HepG2 (cell line): ENCODE results near the gene ODAM. TPM values are rescaled to one million over a fixed set of nuclear protein-coding genes. Genes with fewer than 3 reads are reported as not detected.
A peak's percentile ranks its signal among the peaks of the same experiment; 100 is the strongest.

Experiments used
- CBX5 ChIP-seq: sonication (generic); formaldehyde crosslinking; IDR thresholded peaks from 2 replicates; pipeline ENCODE4 v1.4.0; 2020; ENCODE audit warnings: missing genetic modification reagents, borderline replicate concordance
- CREB3 ChIP-seq: sonication (generic); formaldehyde crosslinking; IDR thresholded peaks from 2 replicates; pipeline ENCODE4 v1.5.0; 2020; ENCODE audit warnings: missing genetic modification reagents
- GZF1 ChIP-seq: sonication (generic); formaldehyde crosslinking; IDR thresholded peaks from 2 replicates; pipeline ENCODE4 v1.5.1; 2020; ENCODE audit warnings: mild to moderate bottlenecking, missing genetic modification reagents
- IRF2 ChIP-seq: IDR thresholded peaks from 2 replicates; pipeline ENCODE4 v1.6.1; 2018; ENCODE audit warnings: missing genetic modification reagents, missing compliant biosample characterization
- LBX2 ChIP-seq: sonication (generic); formaldehyde crosslinking; IDR thresholded peaks from 2 replicates; pipeline ENCODE4 v1.5.0; 2020; ENCODE audit warnings: missing genetic modification reagents, mild to moderate bottlenecking, borderline replicate concordance
- MBD4 ChIP-seq: IDR thresholded peaks from 2 replicates; pipeline ENCODE4 v1.6.1; 2012; ENCODE audit warnings: low read length, inconsistent platforms, borderline replicate concordance
- MBNL3 ChIP-seq: fragments of 250-450 bp; sonication (Bioruptor Pico); conservative IDR thresholded peaks from 2 replicates; pipeline ENCODE4 v1.8.0; 2022; ENCODE audit warnings: mild to moderate bottlenecking, inconsistent platforms
- NFE2 ChIP-seq: sonication (generic); formaldehyde crosslinking; IDR thresholded peaks from 2 replicates; pipeline ENCODE4 v1.4.0; 2020; ENCODE audit warnings: missing genetic modification reagents
- NRL ChIP-seq: sonication (generic); formaldehyde crosslinking; IDR thresholded peaks from 2 replicates; pipeline ENCODE4 v1.5.0; 2020; ENCODE audit warnings: missing genetic modification reagents, mild to moderate bottlenecking, moderate library complexity, borderline replicate concordance
- PAWR ChIP-seq: sonication (generic); formaldehyde crosslinking; IDR thresholded peaks from 2 replicates; pipeline ENCODE4 v1.4.0; 2020; ENCODE audit warnings: missing genetic modification reagents, mild to moderate bottlenecking, borderline replicate concordance
- POLR2AphosphoS5 ChIP-seq: IDR thresholded peaks from 2 replicates; pipeline ENCODE4 v1.6.1; 2012; ENCODE audit warnings: low read depth, low read length
- RFX3 ChIP-seq: IDR thresholded peaks from 2 replicates; pipeline ENCODE4 v1.6.1; 2016; ENCODE audit warnings: missing biosample characterization, missing genetic modification reagents
- SMAD3 ChIP-seq: sonication (generic); formaldehyde crosslinking; IDR thresholded peaks from 2 replicates; pipeline ENCODE4 v1.4.0; 2020; ENCODE audit warnings: missing genetic modification reagents
- ZFP36L2 ChIP-seq: sonication (generic); formaldehyde crosslinking; IDR thresholded peaks from 2 replicates; pipeline ENCODE4 v1.4.0; 2020; ENCODE audit warnings: missing genetic modification reagents
- ZFP82 ChIP-seq: sonication (generic); formaldehyde crosslinking; IDR thresholded peaks from 2 replicates; pipeline ENCODE4 v1.5.1; 2020; ENCODE audit warnings: mild to moderate bottlenecking, missing genetic modification reagents, borderline replicate concordance
- ZMYM4 ChIP-seq: sonication (generic); formaldehyde crosslinking; IDR thresholded peaks from 2 replicates; pipeline ENCODE4 v1.8.1; 2023; ENCODE audit warnings: mild to moderate bottlenecking, missing genetic modification reagents
- ZNF230 ChIP-seq: sonication (generic); formaldehyde crosslinking; IDR thresholded peaks from 2 replicates; pipeline ENCODE4 v1.4.0; 2020; ENCODE audit warnings: mild to moderate bottlenecking, missing genetic modification reagents
- ZNF274 ChIP-seq: sonication (generic); formaldehyde crosslinking; IDR thresholded peaks from 2 replicates; pipeline ENCODE4 v1.5.1; 2020; ENCODE audit warnings: mild to moderate bottlenecking, missing genetic modification reagents
- ZNF331 ChIP-seq: sonication (generic); formaldehyde crosslinking; IDR thresholded peaks from 2 replicates; pipeline ENCODE4 v1.4.0; 2020; ENCODE audit warnings: missing genetic modification reagents
- ZNF569 ChIP-seq: sonication (generic); formaldehyde crosslinking; IDR thresholded peaks from 2 replicates; pipeline ENCODE4 v1.5.0; 2020; ENCODE audit warnings: mild to moderate bottlenecking, missing genetic modification reagents, moderate library complexity, borderline replicate concordance
- ZNF672 ChIP-seq: sonication (generic); formaldehyde crosslinking; IDR thresholded peaks from 2 replicates; pipeline ENCODE4 v1.8.1; 2022; ENCODE audit warnings: missing genetic modification reagents
- ZNF709 ChIP-seq: sonication (generic); formaldehyde crosslinking; IDR thresholded peaks from 2 replicates; pipeline ENCODE4 v1.5.0; 2020; ENCODE audit warnings: mild to moderate bottlenecking, missing genetic modification reagents
- ZNF761 ChIP-seq: sonication (generic); formaldehyde crosslinking; conservative IDR thresholded peaks from 2 replicates; pipeline ENCODE4 v1.4.0; 2020; ENCODE audit warnings: mild to moderate bottlenecking, missing genetic modification reagents
- ZNF841 ChIP-seq: sonication (generic); formaldehyde crosslinking; IDR thresholded peaks from 2 replicates; pipeline ENCODE4 v1.8.1; 2023; ENCODE audit warnings: missing genetic modification reagents, borderline replicate concordance
- polyA plus RNA-seq, 8 experiments: library from polyadenylated mRNA; depleted of rRNA in 3 of 8; stranded (reverse) in 7 of 8; unstranded in 1 of 8; fragments of >200 nt; fragmentation: Illumina TruSeq in 4 of 8; extraction: Trizol in 4 of 8; gene quantifications; 2 replicates each; pipeline versions ENCODE4 v1.2.1 to v1.2.3, GENCODE V29; 2011 to 2016; ENCODE audit warnings: low read depth in 4 of 8, missing spikeins in 1 of 8, mixed read lengths in 1 of 8; ENCODE audit not compliant: insufficient read depth in 1 of 8
- total RNA-seq, 5 experiments: library from RNA; depleted of rRNA; stranded (reverse); fragments of >200 nt; fragmentation: Illumina TruSeq; extraction: Trizol; gene quantifications; 2 replicates each; pipeline ENCODE4 v1.2.3, GENCODE V29; 2016; ENCODE audit warnings: low read depth in 1 of 5
- TF ChIP-seq, protein P1 (sequence below): sonication (generic); formaldehyde crosslinking; IDR thresholded peaks from 2 replicates; pipeline ENCODE4 v1.4.0; 2020; ENCODE audit warnings: missing genetic modification reagents, borderline replicate concordance
- TF ChIP-seq, protein P2 (sequence below): sonication (generic); formaldehyde crosslinking; IDR thresholded peaks from 2 replicates; pipeline ENCODE4 v1.5.1; 2020; ENCODE audit warnings: missing genetic modification reagents, mild to moderate bottlenecking, borderline replicate concordance

Gene ODAM
- total and polyA plus RNA-seq, 2 of the 13 experiments (the other 11 are each of a cell fraction or from before 2014, with no cell fraction given), result 94.6 to 115 TPM

GRCh38 chr4:70182517-70183167, 12.9 kb upstream of the ODAM start (continued):
- TF ChIP-seq ZNF841 (CRISPR knock-in tag), result no peak
- TF ChIP-seq NRL (CRISPR knock-in tag), result no peak
- TF ChIP-seq ZNF331 (CRISPR knock-in tag), result no peak; the same call in 1 of the 2 replicates
- TF ChIP-seq, protein P1, sequence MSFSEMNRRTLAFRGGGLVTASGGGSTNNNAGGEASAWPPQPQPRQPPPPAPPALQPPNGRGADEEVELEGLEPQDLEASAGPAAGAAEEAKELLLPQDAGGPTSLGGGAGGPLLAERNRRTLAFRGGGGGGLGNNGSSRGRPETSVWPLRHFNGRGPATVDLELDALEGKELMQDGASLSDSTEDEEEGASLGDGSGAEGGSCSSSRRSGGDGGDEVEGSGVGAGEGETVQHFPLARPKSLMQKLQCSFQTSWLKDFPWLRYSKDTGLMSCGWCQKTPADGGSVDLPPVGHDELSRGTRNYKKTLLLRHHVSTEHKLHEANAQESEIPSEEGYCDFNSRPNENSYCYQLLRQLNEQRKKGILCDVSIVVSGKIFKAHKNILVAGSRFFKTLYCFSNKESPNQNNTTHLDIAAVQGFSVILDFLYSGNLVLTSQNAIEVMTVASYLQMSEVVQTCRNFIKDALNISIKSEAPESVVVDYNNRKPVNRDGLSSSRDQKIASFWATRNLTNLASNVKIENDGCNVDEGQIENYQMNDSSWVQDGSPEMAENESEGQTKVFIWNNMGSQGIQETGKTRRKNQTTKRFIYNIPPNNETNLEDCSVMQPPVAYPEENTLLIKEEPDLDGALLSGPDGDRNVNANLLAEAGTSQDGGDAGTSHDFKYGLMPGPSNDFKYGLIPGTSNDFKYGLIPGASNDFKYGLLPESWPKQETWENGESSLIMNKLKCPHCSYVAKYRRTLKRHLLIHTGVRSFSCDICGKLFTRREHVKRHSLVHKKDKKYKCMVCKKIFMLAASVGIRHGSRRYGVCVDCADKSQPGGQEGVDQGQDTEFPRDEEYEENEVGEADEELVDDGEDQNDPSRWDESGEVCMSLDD (CRISPR knock-in tag), result no peak
- no peak for TF ChIP-seq ZFP36L2 (CRISPR knock-in tag)
- peak; percentile 95 for TF ChIP-seq MBD4
- TF ChIP-seq ZMYM4 (CRISPR knock-in tag), result peak; percentile 86
- TF ChIP-seq MBNL3 (CRISPR knock-in tag), result no peak
- no peak for TF ChIP-seq CBX5 (CRISPR knock-in tag)
- no peak for TF ChIP-seq PAWR (CRISPR knock-in tag)
- TF ChIP-seq GZF1, result no peak
- TF ChIP-seq ZNF709 (CRISPR knock-in tag), result no peak
- no peak for TF ChIP-seq NFE2 (CRISPR knock-in tag)
- no peak for TF ChIP-seq ZNF672 (CRISPR knock-in tag)
- no peak for TF ChIP-seq RFX3 (CRISPR knock-in tag)
- no peak for TF ChIP-seq LBX2 (CRISPR knock-in tag)
- TF ChIP-seq ZNF230, result no peak; the same call in 1 of the 2 replicates
- no peak for TF ChIP-seq ZNF761 (CRISPR knock-in tag)
- no peak for TF ChIP-seq ZNF274 (CRISPR knock-in tag)
- peak; percentile 36; the same call in 1 of the 2 replicates for TF ChIP-seq SMAD3 (CRISPR knock-in tag)
- TF ChIP-seq IRF2 (CRISPR knock-in tag), result peak; percentile 25; the same call in 1 of the 2 replicates
- no peak for TF ChIP-seq CREB3 (CRISPR knock-in tag)
- 0 out of 2 replicates have a peak, but pooled peaks have one; percentile 62 for TF ChIP-seq ZNF569 (CRISPR knock-in tag)
- TF ChIP-seq POLR2AphosphoS5, result no peak
- TF ChIP-seq, protein P2, sequence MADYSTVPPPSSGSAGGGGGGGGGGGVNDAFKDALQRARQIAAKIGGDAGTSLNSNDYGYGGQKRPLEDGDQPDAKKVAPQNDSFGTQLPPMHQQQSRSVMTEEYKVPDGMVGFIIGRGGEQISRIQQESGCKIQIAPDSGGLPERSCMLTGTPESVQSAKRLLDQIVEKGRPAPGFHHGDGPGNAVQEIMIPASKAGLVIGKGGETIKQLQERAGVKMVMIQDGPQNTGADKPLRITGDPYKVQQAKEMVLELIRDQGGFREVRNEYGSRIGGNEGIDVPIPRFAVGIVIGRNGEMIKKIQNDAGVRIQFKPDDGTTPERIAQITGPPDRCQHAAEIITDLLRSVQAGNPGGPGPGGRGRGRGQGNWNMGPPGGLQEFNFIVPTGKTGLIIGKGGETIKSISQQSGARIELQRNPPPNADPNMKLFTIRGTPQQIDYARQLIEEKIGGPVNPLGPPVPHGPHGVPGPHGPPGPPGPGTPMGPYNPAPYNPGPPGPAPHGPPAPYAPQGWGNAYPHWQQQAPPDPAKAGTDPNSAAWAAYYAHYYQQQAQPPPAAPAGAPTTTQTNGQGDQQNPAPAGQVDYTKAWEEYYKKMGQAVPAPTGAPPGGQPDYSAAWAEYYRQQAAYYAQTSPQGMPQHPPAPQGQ, result no peak
- no peak for TF ChIP-seq ZFP82 (CRISPR knock-in tag)
